Trophoblast cell (in vitro differentiated cells and primary cell): ENCODE data around the gene CTH.

Experiments used
- DNase-seq, 2 donors: peaks; one replicate each; pipeline ENCODE4 v3.0.0-alpha.2; 2016
- H2AFZ ChIP-seq: 2 replicates; pipeline ENCODE4 v1.6.1; 2013; ENCODE audit warnings: low read length, moderate library complexity, mild to moderate bottlenecking; ENCODE audit not compliant: insufficient read depth, poor library complexity
- H2AK5ac ChIP-seq: 2 replicates; pipeline ENCODE4 v1.6.1; 2013; ENCODE audit warnings: mild to moderate bottlenecking, low read length
- H2BK120ac ChIP-seq: 2 replicates; pipeline ENCODE4 v1.6.1; 2013; ENCODE audit warnings: low read length, mild to moderate bottlenecking, moderate library complexity; ENCODE audit not compliant: insufficient read depth, poor library complexity
- H2BK12ac ChIP-seq: 2 replicates; pipeline ENCODE4 v1.6.1; 2013; ENCODE audit warnings: mild to moderate bottlenecking, low read length, moderate library complexity
- H2BK5ac ChIP-seq: 2 replicates; pipeline ENCODE4 v1.6.1; 2013; ENCODE audit warnings: low read length, low read depth, moderate library complexity, mild to moderate bottlenecking; ENCODE audit not compliant: poor library complexity
- H3K14ac ChIP-seq: 2 replicates; pipeline ENCODE4 v1.6.1; 2013; ENCODE audit warnings: mild to moderate bottlenecking, low read length
- H3K18ac ChIP-seq: 2 replicates; pipeline ENCODE4 v1.6.1; 2013; ENCODE audit warnings: mild to moderate bottlenecking, low read length
- H3K23ac ChIP-seq: 2 replicates; pipeline ENCODE4 v1.6.1; 2013; ENCODE audit warnings: low read length
- H3K27ac ChIP-seq: 2 replicates; pipeline ENCODE4 v1.5.1; 2013; ENCODE audit warnings: low read depth, mild to moderate bottlenecking, inconsistent platforms, low read length, moderate library complexity
- H3K27me3 ChIP-seq: 2 replicates; pipeline ENCODE4 v1.6.1; 2013; ENCODE audit warnings: inconsistent platforms, mild to moderate bottlenecking, low read length, moderate library complexity; ENCODE audit not compliant: insufficient read depth
- H3K36me3 ChIP-seq, 2 experiments: 1 replicate in 1 of 2; 2 replicates in 1 of 2; pipeline ENCODE4 v1.6.1; 2013; ENCODE audit warnings: low read length in 2 of 2, mild to moderate bottlenecking in 2 of 2, moderate library complexity in 1 of 2; ENCODE audit not compliant: insufficient read depth in 2 of 2, control insufficient read depth in 1 of 2
- H3K4ac ChIP-seq: 2 replicates; pipeline ENCODE4 v1.6.1; 2013; ENCODE audit warnings: low read depth, mild to moderate bottlenecking, low read length, moderate library complexity
- H3K4me1 ChIP-seq, 2 experiments: 1 replicate in 1 of 2; 2 replicates in 1 of 2; pipeline ENCODE4 v1.6.1; 2013; ENCODE audit warnings: low read length in 2 of 2, mild to moderate bottlenecking in 2 of 2, moderate library complexity in 1 of 2; ENCODE audit not compliant: insufficient read depth in 2 of 2, control insufficient read depth in 1 of 2
- H3K4me2 ChIP-seq: 2 replicates; pipeline ENCODE4 v1.6.1; 2013; ENCODE audit warnings: inconsistent platforms, mild to moderate bottlenecking, low read length, moderate library complexity
- H3K4me3 ChIP-seq: 2 replicates; pipeline ENCODE4 v1.5.1; 2013; ENCODE audit warnings: mild to moderate bottlenecking, low read depth, low read length, inconsistent platforms
- H3K79me1 ChIP-seq: one replicate; pipeline ENCODE4 v1.6.1; 2013; ENCODE audit warnings: low read length
- H3K79me2 ChIP-seq: 2 replicates; pipeline ENCODE4 v1.6.1; 2013; ENCODE audit warnings: low read length, mild to moderate bottlenecking; ENCODE audit not compliant: control insufficient read depth, insufficient read depth, poor library complexity
- H3K9ac ChIP-seq: 2 replicates; pipeline ENCODE4 v1.6.1; 2013; ENCODE audit warnings: mild to moderate bottlenecking, low read length
- H3K9me3 ChIP-seq: 2 replicates; pipeline ENCODE4 v1.6.1; 2013; ENCODE audit warnings: low read depth, mild to moderate bottlenecking, control low read depth, inconsistent platforms, low read length; ENCODE audit not compliant: insufficient read depth
- H4K12ac ChIP-seq: 2 replicates; pipeline ENCODE4 v1.6.1; 2013; ENCODE audit warnings: low read depth, mild to moderate bottlenecking, low read length, moderate library complexity
- H4K8ac ChIP-seq: 2 replicates; pipeline ENCODE4 v1.6.1; 2013; ENCODE audit warnings: low read depth, mild to moderate bottlenecking, low read length, moderate library complexity
- H4K91ac ChIP-seq: one replicate; pipeline ENCODE4 v1.6.1; 2013; ENCODE audit warnings: low read depth, mild to moderate bottlenecking, low read length, moderate library complexity
- WGBS: extraction: QIAGEN DNeasy Blood & Tissue Kit; methylation state at CpG from one replicate; pipeline ENCODE4 v1.1.7; 2013; ENCODE audit warnings: missing lambda C conversion rate; ENCODE audit not compliant: insufficient read length, insufficient coverage; ENCODE audit errors: extremely low coverage; 5-methylcytosine and 5-hydroxymethylcytosine counted together

CTH gene

DNA sequence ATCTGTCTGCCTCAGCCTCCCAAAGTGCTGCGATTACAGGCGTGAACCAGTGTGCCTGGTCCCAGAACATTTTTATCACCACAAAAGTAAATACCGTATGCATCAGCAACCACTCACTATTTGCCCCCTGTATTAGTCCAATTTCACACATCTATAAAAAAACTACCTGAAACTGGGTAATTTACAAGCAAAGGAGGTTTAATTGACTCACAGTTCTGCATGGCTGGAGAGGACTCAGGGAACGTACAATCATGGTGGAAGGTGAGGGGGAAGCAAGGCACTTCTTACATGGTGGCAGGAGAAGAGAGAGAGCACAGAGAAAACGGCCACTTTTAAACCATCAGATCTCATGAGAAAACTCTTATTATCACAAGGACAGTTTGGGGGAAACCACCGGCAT, 25.6 kb upstream of the CTH start:
- Histone ChIP-seq H3K79me1 (no peaks in the 10 kb centered on the region), H3K27ac (no peak overlapping the region), H3K4me2 (no peak overlapping the region), H3K4ac (no peak overlapping the region), H2AFZ (no peak overlapping the region), H4K8ac (no peak overlapping the region), H3K18ac (no peak overlapping the region), H3K36me3 (no peaks in the 10 kb centered on the region), H3K14ac (no peak overlapping the region), H3K9ac (no peak overlapping the region), H4K12ac (no peak overlapping the region), H3K4me3 (no peak overlapping the region), H4K91ac (no peak overlapping the region), H3K9me3 (no peaks in the 10 kb centered on the region), H2BK5ac (no peak overlapping the region), H3K23ac (no peak overlapping the region), H2BK120ac (no peak overlapping the region), H3K4me1 (no peaks in the 10 kb centered on the region), H2AK5ac (no peak overlapping the region), H2BK12ac (no peak overlapping the region), H3K27me3 (no peaks in the 10 kb centered on the region), H3K79me2 (no peaks in the 10 kb centered on the region)
- no peak for DNase-seq
- no CpG with 5 or more reads among the region's 6 CpGs for WGBS

- no peak overlapping the region for H2AK5ac ChIP-seq
- no peak overlapping the region for H3K18ac ChIP-seq
- no peak overlapping the region for H4K8ac ChIP-seq
- no peak overlapping the region for H3K4me2 ChIP-seq
- no peak overlapping the region for H3K4me3 ChIP-seq
- no peak overlapping the region for H2AFZ ChIP-seq
- H3K4me1 ChIP-seq = no peaks in the 10 kb centered on the region
- no peak overlapping the region for H3K23ac ChIP-seq
- no peak overlapping the region for H2BK12ac ChIP-seq
- H2BK5ac ChIP-seq = no peak overlapping the region
- H3K27ac ChIP-seq = no peak overlapping the region
- H3K4ac ChIP-seq = no peak overlapping the region
- H3K36me3 ChIP-seq = no peaks in the 10 kb centered on the region
- H3K14ac ChIP-seq = no peak overlapping the region
- no peak overlapping the region for H4K12ac ChIP-seq
- WGBS = no CpG with 5 or more reads among the region's 2 CpGs
- no peak for DNase-seq
- H3K79me1 ChIP-seq = no peaks in the 10 kb centered on the region
- H4K91ac ChIP-seq = no peak overlapping the region
- no peak overlapping the region for H3K9ac ChIP-seq
- no peaks in the 10 kb centered on the region for H3K9me3 ChIP-seq
- no peaks in the 10 kb centered on the region for H3K79me2 ChIP-seq
- H2BK120ac ChIP-seq = no peak overlapping the region
- no peaks in the 10 kb centered on the region for H3K27me3 ChIP-seq
These were observed 24.9 kb upstream of the CTH start for GRCh38 chr1:70386121-70386520.

DNA sequence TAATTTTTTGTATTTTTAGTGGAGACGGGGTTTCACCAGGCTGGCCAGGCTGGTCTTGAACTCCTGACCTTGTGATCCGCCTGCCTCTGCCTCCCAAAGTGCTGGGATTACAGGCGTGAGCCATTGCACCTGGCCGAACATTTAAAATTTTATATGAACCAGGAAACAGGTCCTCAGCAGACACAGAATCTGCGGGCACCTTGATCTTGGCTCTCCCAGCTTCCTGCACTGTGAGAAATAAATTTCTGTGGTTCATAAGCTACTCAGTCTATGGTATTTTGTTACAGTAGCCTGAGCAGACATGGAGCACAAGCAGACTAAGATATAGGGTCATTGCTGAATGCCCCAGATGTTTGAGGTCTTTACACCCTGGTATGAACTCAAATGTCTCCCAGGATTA, 23.6 kb upstream of the CTH start:
- Histone ChIP-seq H3K79me2 (no peaks in the 10 kb centered on the region), H3K4ac (no peak overlapping the region), H4K12ac (no peak overlapping the region), H4K91ac (no peak overlapping the region), H4K8ac (no peak overlapping the region), H3K14ac (no peak overlapping the region), H3K27ac (no peak overlapping the region), H2AFZ (no peak overlapping the region), H2BK5ac (no peak overlapping the region), H3K9ac (no peak overlapping the region), H3K9me3 (no peaks in the 10 kb centered on the region), H2BK120ac (no peak overlapping the region), H3K4me1 (no peaks in the 10 kb centered on the region), H3K27me3 (no peaks in the 10 kb centered on the region), H3K36me3 (no peaks in the 10 kb centered on the region), H2BK12ac (no peak overlapping the region), H3K4me3 (no peak overlapping the region), H2AK5ac (no peak overlapping the region), H3K23ac (no peak overlapping the region), H3K79me1 (no peaks in the 10 kb centered on the region), H3K18ac (no peak overlapping the region), H3K4me2 (no peak overlapping the region)
- no peak for DNase-seq
- WGBS = no CpG with 5 or more reads among the region's 5 CpGs

GRCh38 chr1:70392626-70393025, 18.4 kb upstream of the CTH start:
- Histone ChIP-seq H3K14ac (no peak overlapping the region), H4K8ac (no peak overlapping the region), H3K27ac (no peak overlapping the region), H2AK5ac (no peak overlapping the region), H3K9me3 (no peaks in the 10 kb centered on the region), H3K23ac (no peak overlapping the region), H2AFZ (no peak overlapping the region), H2BK120ac (no peak overlapping the region), H2BK5ac (no peak overlapping the region), H3K4me3 (no peak overlapping the region), H4K91ac (no peak overlapping the region), H3K4me1 (no peaks in the 10 kb centered on the region), H3K79me2 (no peaks in the 10 kb centered on the region), H3K9ac (no peak overlapping the region), H3K4me2 (no peak overlapping the region), H3K18ac (no peak overlapping the region), H3K36me3 (no peaks in the 10 kb centered on the region), H3K27me3 (no peaks in the 10 kb centered on the region), H4K12ac (no peak overlapping the region), H3K4ac (no peak overlapping the region), H2BK12ac (no peak overlapping the region), H3K79me1 (no peaks in the 10 kb centered on the region)
- no peak for DNase-seq

- no peak overlapping the region for H2BK120ac ChIP-seq
- H2BK5ac ChIP-seq = no peak overlapping the region
- H3K14ac ChIP-seq = no peak overlapping the region
- no peak for DNase-seq
- H4K91ac ChIP-seq = no peak overlapping the region
- no peak overlapping the region for H2AK5ac ChIP-seq
- no peaks in the 10 kb centered on the region for H3K36me3 ChIP-seq
- H3K4ac ChIP-seq = no peak overlapping the region
- H3K23ac ChIP-seq = no peak overlapping the region
- no peak overlapping the region for H4K12ac ChIP-seq
- no peaks in the 10 kb centered on the region for H3K4me1 ChIP-seq
- no peak overlapping the region for H3K9ac ChIP-seq
- H2BK12ac ChIP-seq = no peak overlapping the region
- H3K4me3 ChIP-seq = no peak overlapping the region
- H3K9me3 ChIP-seq = no peaks in the 10 kb centered on the region
- no peaks in the 10 kb centered on the region for H3K79me1 ChIP-seq
- WGBS = no CpG with 5 or more reads among the region's 2 CpGs
- no peaks in the 10 kb centered on the region for H3K27me3 ChIP-seq
- no peak overlapping the region for H4K8ac ChIP-seq
- H2AFZ ChIP-seq = no peak overlapping the region
- no peak overlapping the region for H3K27ac ChIP-seq
- H3K4me2 ChIP-seq = no peak overlapping the region
- H3K79me2 ChIP-seq = no peaks in the 10 kb centered on the region
- no peak overlapping the region for H3K18ac ChIP-seq
These were observed 14.5 kb upstream of the CTH start for GRCh38 chr1:70396607-70397006.
